PC-9 (cell line): ENCODE results near the gene ZC3H12A. TPM values are rescaled to one million over a fixed set of nuclear protein-coding genes. Genes with fewer than 3 reads are reported as not detected.

Experiments
- BruUV-seq: library from RNA; stranded (reverse); fragments of 400-500 nt; replicated peaks from 2 replicates; lab custom pipeline; 2021; lab: Mats Ljungman, UMichigan
- CTCF ChIA-PET: fragments of 300-600 bp; sonication (Branson Sonifier 250); formaldehyde crosslinking; loops from one replicate; lab custom pipeline; 2022; ENCODE audit warnings: antibody characterized with exemption; lab: Charles Lee
- POLR2A ChIA-PET: fragments of 300-600 bp; sonication (Branson Sonifier 250); formaldehyde crosslinking; loops from one replicate; lab custom pipeline; 2022; ENCODE audit warnings: antibody characterized with exemption; ENCODE audit not compliant: unreplicated experiment; lab: Charles Lee
- DNase-seq, 2 experiments: peaks; one replicate each; pipeline versions ENCODE4 v3.0.0 to v3.0.0-alpha.2; 2015 to 2022; ENCODE audit warnings: mixed read lengths in 1 of 2
- H2AFZ ChIP-seq: fragments of 200-600 bp; sonication (generic); 2 replicates; pipeline ENCODE4 v1.8.1; 2017; ENCODE audit warnings: antibody characterized with exemption
- H3F3A ChIP-seq: fragments of 200-600 bp; sonication (generic); 2 replicates; pipeline ENCODE4 v1.8.1; 2017; ENCODE audit warnings: antibody characterized with exemption, mild to moderate bottlenecking, low read depth; ENCODE audit not compliant: insufficient read depth
- H3K27ac ChIP-seq: fragments of 200-600 bp; sonication (generic); 2 replicates; pipeline ENCODE4 v1.6.1; 2016; ENCODE audit warnings: mixed run types
- H3K27me3 ChIP-seq: fragments of 200-600 bp; sonication (generic); 2 replicates; pipeline ENCODE4 v1.6.1; 2016; ENCODE audit warnings: low read depth, mixed run types; ENCODE audit not compliant: insufficient read depth
- H3K36me3 ChIP-seq: fragments of 200-600 bp; sonication (generic); 2 replicates; pipeline ENCODE4 v1.6.1; 2016; ENCODE audit warnings: low read depth, mixed run types
- H3K4me1 ChIP-seq: fragments of 200-600 bp; sonication (generic); replicated peaks from 2 replicates; pipeline ENCODE4 v1.6.1; 2016; ENCODE audit warnings: mixed run types; ENCODE audit not compliant: insufficient read depth
- H3K4me2 ChIP-seq: fragments of 200-600 bp; sonication (generic); 2 replicates; pipeline ENCODE4 v1.6.1; 2017; ENCODE audit warnings: mixed run types
- H3K4me3 ChIP-seq: fragments of 200-600 bp; sonication (generic); 2 replicates; pipeline ENCODE4 v1.6.1; 2016; ENCODE audit warnings: mixed run types
- H3K79me2 ChIP-seq: fragments of 200-600 bp; sonication (generic); 2 replicates; pipeline ENCODE4 v1.6.1; 2017; ENCODE audit warnings: low read depth, mixed run types
- H3K9me2 ChIP-seq: fragments of 200-600 bp; sonication (generic); 2 replicates; pipeline ENCODE4 v1.8.1; 2017; ENCODE audit warnings: mild to moderate bottlenecking; ENCODE audit not compliant: insufficient read depth
- H3K9me3 ChIP-seq: fragments of 200-600 bp; sonication (generic); 2 replicates; pipeline ENCODE4 v1.8.1; 2016; ENCODE audit warnings: low read depth; ENCODE audit not compliant: insufficient read depth
- H4K20me1 ChIP-seq: fragments of 200-600 bp; sonication (generic); 2 replicates; pipeline ENCODE4 v1.8.1; 2017; ENCODE audit not compliant: insufficient read depth
- CTCF ChIP-seq: fragments of 200-600 bp; sonication (generic); conservative IDR thresholded peaks from 2 replicates; pipeline ENCODE4 v1.6.1; 2017; ENCODE audit warnings: mixed run types, antibody characterized with exemption, mild to moderate bottlenecking, moderate library complexity
- EZH2 ChIP-seq: fragments of 200-600 bp; sonication (generic); IDR thresholded peaks from 2 replicates; pipeline ENCODE4 v1.8.0; 2017; ENCODE audit warnings: antibody characterized with exemption, low read depth
- intact Hi-C: fragments of 100-400 bp; cut with micrococcal nuclease; formaldehyde crosslinking; loops from one replicate; pipeline ENCODE4 v1.10.0; 2022; ENCODE audit not compliant: unreplicated experiment
- total RNA-seq: library from RNA; stranded (reverse); gene quantifications from 2 replicates; pipeline ENCODE4 v1.2.3, GENCODE V29; 2021

The ZC3H12A gene
- total RNA-seq, 1 experiment from 2014 or later = 18.7 TPM

- CTCF ChIA-PET = interaction anchor here (0.6 kb wide), 2 partner anchors 24 to 915 kb away, joined by 3 to 10 read pairs; no protein-coding TSS in a partner anchor
- no TSS peak for BruUV-seq
Measured at GRCh38 chr1:37430103-37430985, 44.0 kb upstream of the ZC3H12A start.

GRCh38 chr1:37432716-37433115, 41.7 kb upstream of the ZC3H12A start:
- no peak overlapping the region for H2AFZ ChIP-seq
- H3K4me2 ChIP-seq = no peak overlapping the region
- DNase-seq = no peak
- H3K27ac ChIP-seq = no peak overlapping the region
- no TSS peak for BruUV-seq
- ChIA-PET CTCF (no interaction called here), POLR2A (no interaction called here)
- no peak overlapping the region for H3K4me3 ChIP-seq
- no peaks in the 10 kb centered on the region for H3K9me2 ChIP-seq
- H3K27me3 ChIP-seq = peaks cover 75% of the 10 kb centered on the region
- H3F3A ChIP-seq = no peaks in the 10 kb centered on the region
- H3K36me3 ChIP-seq = no peaks in the 10 kb centered on the region
- H3K4me1 ChIP-seq = no peaks in the 10 kb centered on the region
- H4K20me1 ChIP-seq = no peaks in the 10 kb centered on the region
- intact Hi-C loops = loop anchor here (5.0 kb wide), 1 partner anchor 880 kb away; no protein-coding TSS in a partner anchor
- H3K79me2 ChIP-seq = no peaks in the 10 kb centered on the region
- TF ChIP-seq EZH2 (no peak), CTCF (no peak)
- no peaks in the 10 kb centered on the region for H3K9me3 ChIP-seq

More at GRCh38 chr1:37430103-37430985, 44.0 kb upstream of the ZC3H12A start:
- H3K79me2 ChIP-seq = no peaks in the 10 kb centered on the region
- H3K27me3 ChIP-seq = peaks cover 67% of the 10 kb centered on the region
- no peaks in the 10 kb centered on the region for H3F3A ChIP-seq
- intact Hi-C loops = loop anchor here (5.0 kb wide), 1 partner anchor 878 kb away; no protein-coding TSS in a partner anchor
- H2AFZ ChIP-seq = no peak overlapping the region
- DNase-seq = no peak
- H3K36me3 ChIP-seq = no peaks in the 10 kb centered on the region
- H3K9me2 ChIP-seq = no peaks in the 10 kb centered on the region
- no peaks in the 10 kb centered on the region for H3K4me1 ChIP-seq
- POLR2A ChIA-PET = no interaction called here
- no peak overlapping the region for H3K4me3 ChIP-seq
- no peaks in the 10 kb centered on the region for H3K9me3 ChIP-seq
- TF ChIP-seq CTCF = no peak
- H4K20me1 ChIP-seq = no peaks in the 10 kb centered on the region
- H3K4me2 ChIP-seq = no peak overlapping the region
- no peak overlapping the region for H3K27ac ChIP-seq

GRCh38 chr1:37433171-37433570, 41.2 kb upstream of the ZC3H12A start:
- Histone ChIP-seq H3K9me2 (no peaks in the 10 kb centered on the region), H3K27ac (no peak overlapping the region), H4K20me1 (no peaks in the 10 kb centered on the region), H3K79me2 (no peaks in the 10 kb centered on the region), H2AFZ (no peak overlapping the region), H3K4me1 (no peaks in the 10 kb centered on the region), H3K9me3 (no peaks in the 10 kb centered on the region), H3K4me3 (no peak overlapping the region), H3K4me2 (no peak overlapping the region), H3F3A (no peaks in the 10 kb centered on the region), H3K27me3 (peaks cover 70% of the 10 kb centered on the region), H3K36me3 (no peaks in the 10 kb centered on the region)
- no peak for TF ChIP-seq EZH2
- TF ChIP-seq CTCF = no peak
- BruUV-seq = no TSS peak
- intact Hi-C loops = loop anchor here (5.0 kb wide), 1 partner anchor 881 kb away; no protein-coding TSS in a partner anchor
- POLR2A ChIA-PET = no interaction called here
- DNase-seq = no peak
- CTCF ChIA-PET = interaction anchor here (0.7 kb wide), 1 partner anchor 13 kb away, joined by 13 read pairs; no protein-coding TSS in a partner anchor
